ENCODE data around the gene HPSE2.
"Not testable (repeated sequence)": the region's sequence is repeated elsewhere in the genome, so short reads cannot be mapped to it uniquely, and the experiment has no call there.

HPSE2 gene

DNA sequence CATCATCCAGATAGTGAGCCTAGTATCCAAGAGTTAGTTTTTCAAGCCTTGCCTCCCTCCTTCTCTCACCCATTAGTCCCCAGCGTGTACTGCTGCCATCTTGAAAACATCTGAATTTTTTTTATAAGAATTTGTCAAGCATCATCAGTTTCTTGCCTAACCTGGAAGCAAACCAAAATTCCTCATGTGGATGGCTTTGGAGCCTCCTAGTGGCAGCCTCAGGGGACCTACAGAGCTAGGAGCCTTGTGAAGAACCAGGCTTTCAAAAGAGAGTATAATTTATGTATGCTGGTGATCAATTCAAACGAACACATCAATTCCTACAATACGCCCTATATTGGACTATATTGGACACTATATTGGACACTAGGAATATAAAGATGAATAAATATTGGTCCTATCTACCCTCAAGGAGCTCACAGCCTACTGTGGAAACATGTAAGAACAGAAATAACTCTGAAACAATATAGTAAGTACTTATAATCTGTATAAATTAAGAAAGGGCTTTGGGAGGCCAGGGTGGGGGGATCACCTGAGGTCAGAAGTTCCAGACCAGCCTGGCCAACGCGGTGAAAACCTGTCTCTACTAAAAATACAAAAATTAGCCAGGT, 63.4 kb downstream of the HPSE2 start:
- no peak overlapping the region for H3K4me3 ChIP-seq (ENCODE audit: low read length)
- DNase-seq (ENCODE audit: low read depth, low spot score), result peak; percentile 8

DNA sequence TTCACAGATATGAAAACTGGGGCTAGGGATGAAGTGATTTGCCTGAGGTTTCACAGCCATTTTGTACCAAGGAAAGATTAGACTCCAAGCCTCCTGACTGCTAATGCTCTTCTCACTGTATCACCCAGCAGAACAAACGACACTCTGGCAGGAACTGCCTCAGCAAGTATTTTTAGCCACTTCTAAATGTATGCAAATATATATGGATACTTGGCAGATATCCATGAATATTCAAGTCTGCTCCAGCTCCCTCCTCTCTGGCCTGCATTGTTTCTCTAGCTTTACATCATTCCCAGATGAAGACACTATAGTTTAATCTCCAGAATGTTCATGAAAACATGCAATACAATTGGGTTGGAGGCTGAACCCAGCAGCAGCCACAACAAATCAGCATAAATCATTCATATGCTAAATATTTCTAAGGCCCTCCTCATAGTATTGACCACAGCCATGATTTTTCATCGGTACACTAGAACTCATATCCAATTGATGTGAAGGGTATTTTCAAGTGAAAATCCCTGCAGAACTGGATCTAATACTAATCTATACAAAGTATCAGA, 65.5 kb downstream of the HPSE2 start:
- H3K4me3 ChIP-seq (ENCODE audit: low read length), result no peak overlapping the region
- no peak for DNase-seq (ENCODE audit: low read depth, low spot score)

GRCh38 chr10:99161165-99161564, 74.5 kb downstream of the HPSE2 start:
- DNase-seq (ENCODE audit: low read depth, low spot score), result no peak
- no peak overlapping the region for H3K4me3 ChIP-seq (ENCODE audit: low read length)

GRCh38 chr10:99143651-99144050, 92.0 kb downstream of the HPSE2 start:
- no peak for DNase-seq (ENCODE audit: low read depth, low spot score)
- no peak overlapping the region for H3K4me3 ChIP-seq (ENCODE audit: low read length)

- no peak overlapping the region for H3K4me3 ChIP-seq (ENCODE audit: low read length)
- DNase-seq (ENCODE audit: low read depth, low spot score), result no peak
Measured at GRCh38 chr10:99143011-99143410, 92.6 kb downstream of the HPSE2 start.

- not testable (repeated sequence) for DNase-seq (ENCODE audit: low read depth, low spot score); H3K4me3 ChIP-seq (ENCODE audit: low read length)
Measured at GRCh38 chr10:99132897-99133296, 102.8 kb downstream of the HPSE2 start.

DNA sequence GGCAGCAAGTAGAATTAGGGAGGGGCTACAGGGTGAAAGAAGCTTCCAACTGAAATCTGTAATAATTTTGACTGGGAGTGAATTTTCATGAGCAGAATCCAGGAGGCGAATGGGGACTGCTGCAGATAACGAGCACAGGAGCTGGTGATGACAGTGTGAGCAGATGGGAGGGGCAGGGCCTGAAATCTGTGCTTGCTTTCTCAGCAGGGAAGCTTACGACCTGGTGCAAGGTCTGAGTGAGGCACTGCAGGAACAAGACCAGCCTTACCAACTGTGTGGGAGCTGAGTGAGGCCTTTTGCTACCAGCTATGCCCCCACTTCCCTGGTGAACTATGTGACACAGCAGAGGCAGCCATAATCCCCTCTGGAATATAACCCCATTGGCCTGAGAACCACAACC, 109.8 kb downstream of the HPSE2 start:
- DNase-seq (ENCODE audit: low read depth, low spot score), result no peak
- no peak overlapping the region for H3K4me3 ChIP-seq (ENCODE audit: low read length)

- DNase-seq (ENCODE audit: low read depth, low spot score), result no peak
- H3K4me3 ChIP-seq (ENCODE audit: low read length), result no peak overlapping the region
Measured at GRCh38 chr10:99124376-99124775, 111.3 kb downstream of the HPSE2 start.

- no peak overlapping the region for H3K4me3 ChIP-seq (ENCODE audit: low read length)
- DNase-seq (ENCODE audit: low read depth, low spot score), result no peak
Measured at GRCh38 chr10:99123851-99124250, 111.8 kb downstream of the HPSE2 start.

GRCh38 chr10:99123336-99123735, 112.3 kb downstream of the HPSE2 start:
- H3K4me3 ChIP-seq (ENCODE audit: low read length), result no peak overlapping the region
- no peak for DNase-seq (ENCODE audit: low read depth, low spot score)

DNA sequence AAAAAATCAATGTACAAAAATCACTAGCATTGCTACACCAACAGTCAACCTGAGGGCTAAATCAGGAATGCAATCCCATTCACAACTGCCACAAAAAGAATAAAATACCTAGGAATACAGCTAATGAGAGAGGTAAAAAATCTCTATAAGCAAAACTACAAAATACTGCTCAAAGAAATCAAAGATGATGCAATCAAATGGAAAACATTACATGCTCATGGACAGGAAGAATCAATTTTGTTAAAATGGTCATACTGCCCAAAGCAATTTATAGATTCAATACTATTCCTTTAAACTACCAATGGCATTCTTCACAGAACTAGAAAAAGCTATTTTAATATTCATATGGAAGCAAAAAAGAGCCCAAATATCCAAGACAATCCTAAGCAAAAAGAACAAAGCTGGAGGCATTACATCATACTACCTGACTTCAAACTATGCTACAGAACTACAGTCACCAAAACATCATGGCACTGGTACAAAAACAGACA, 116.3 kb downstream of the HPSE2 start:
- H3K4me3 ChIP-seq (ENCODE audit: low read length), result no peak overlapping the region
- no peak for DNase-seq (ENCODE audit: low read depth, low spot score)

DNA sequence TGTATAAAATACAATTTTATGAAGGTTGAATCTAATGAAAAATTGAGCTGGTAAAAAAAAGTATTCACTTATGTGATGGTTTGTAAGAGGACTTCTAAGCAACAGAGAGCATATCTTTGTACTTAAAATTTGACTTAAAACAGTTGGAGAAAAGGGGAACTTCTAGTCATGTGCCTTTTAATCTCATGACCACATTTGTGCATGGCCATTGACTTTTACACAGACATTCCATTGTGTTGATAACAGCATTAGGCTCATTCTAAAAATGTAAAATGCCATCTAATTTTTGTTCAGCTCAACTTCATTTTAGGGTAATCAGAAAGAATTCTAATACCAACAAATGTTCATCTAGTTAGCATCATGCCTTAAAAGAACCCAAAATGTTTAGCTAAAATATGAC, 119.9 kb downstream of the HPSE2 start:
- DNase-seq (ENCODE audit: low read depth, low spot score), result no peak
- H3K4me3 ChIP-seq (ENCODE audit: low read length), result no peak overlapping the region

GRCh38 chr10:99085358-99085757, 150.3 kb downstream of the HPSE2 start:
- no peak overlapping the region for H3K4me3 ChIP-seq (ENCODE audit: low read length)
- no peak for DNase-seq (ENCODE audit: low read depth, low spot score)

DNA sequence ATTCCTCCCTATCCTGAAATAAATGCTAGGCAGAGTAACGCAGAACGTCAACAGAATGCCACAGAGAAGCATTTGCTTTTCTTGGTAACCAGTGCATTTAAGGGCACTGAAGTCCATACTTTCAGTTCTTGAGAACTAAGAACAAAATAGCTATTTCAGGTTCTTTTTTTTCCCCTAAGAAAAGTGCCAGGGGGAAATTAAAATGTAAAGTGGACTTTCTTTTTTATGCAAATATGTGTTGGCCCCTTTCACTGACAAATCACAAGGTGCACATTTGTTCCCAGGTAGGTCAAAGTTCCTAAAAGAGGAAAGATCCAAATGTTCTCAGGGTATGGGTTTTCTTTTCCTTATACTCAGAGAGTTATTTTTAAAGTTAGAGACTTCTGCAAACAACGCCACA, 151.5 kb downstream of the HPSE2 start:
- DNase-seq (ENCODE audit: low read depth, low spot score), result no peak
- no peak overlapping the region for H3K4me3 ChIP-seq (ENCODE audit: low read length)

GRCh38 chr10:99080275-99080945, 155.2 kb downstream of the HPSE2 start:
- H3K4me3 ChIP-seq (ENCODE audit: low read length), result no peak overlapping the region
- no peak for DNase-seq (ENCODE audit: low read depth, low spot score)

GRCh38 chr10:99062591-99062990, 173.1 kb downstream of the HPSE2 start:
- no peak overlapping the region for H3K4me3 ChIP-seq (ENCODE audit: low read length)
- DNase-seq (ENCODE audit: low read depth, low spot score), result no peak

DNA sequence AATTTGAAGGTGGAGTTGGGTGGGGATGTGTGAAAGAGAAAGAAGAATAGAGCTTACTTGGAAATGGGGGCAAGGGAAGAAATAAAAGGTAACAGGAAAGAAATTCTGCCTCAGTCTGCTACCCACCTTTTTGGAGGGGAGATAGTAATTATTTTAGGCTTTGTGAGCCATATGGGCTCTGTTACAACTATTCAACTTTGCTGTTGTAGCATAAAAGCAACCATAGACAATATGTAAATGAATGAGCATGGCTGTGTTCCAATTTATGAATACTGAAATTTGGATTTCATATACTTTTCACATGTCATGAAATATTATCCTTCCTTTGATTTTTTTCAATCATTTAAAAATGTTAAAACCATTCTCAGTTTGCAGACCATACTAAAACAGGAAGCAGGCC, 176.9 kb downstream of the HPSE2 start:
- H3K4me3 ChIP-seq (ENCODE audit: low read length), result no peak overlapping the region
- no peak for DNase-seq (ENCODE audit: low read depth, low spot score)

GRCh38 chr10:99057936-99058690, 177.5 kb downstream of the HPSE2 start:
- no peak overlapping the region for H3K4me3 ChIP-seq (ENCODE audit: low read length)
- DNase-seq (ENCODE audit: low read depth, low spot score), result no peak

- no peak for DNase-seq (ENCODE audit: low read depth, low spot score)
- no peak overlapping the region for H3K4me3 ChIP-seq (ENCODE audit: low read length)
Measured at GRCh38 chr10:99045671-99046070, 190.0 kb downstream of the HPSE2 start.
